Prostate gland (tissue), 2 donors: ENCODE data around the gene UGGT1. TPM values are rescaled to one million over a fixed set of nuclear protein-coding genes. Genes with fewer than 3 reads are reported as not detected.

ENCODE experiments used
- DNase-seq: peaks from one replicate; pipeline ENCODE4 v3.0.0-alpha.2; 2019; ENCODE audit warnings: low spot score
- H3K27ac ChIP-seq, 2 donors: fragments of 200-600 bp; sonication (generic); 2 replicates each; pipeline ENCODE4 v1.5.1; 2017 to 2019
- H3K27me3 ChIP-seq: fragments of 200-600 bp; sonication (generic); replicated peaks from 2 replicates; pipeline ENCODE4 v1.5.1; 2019; ENCODE audit not compliant: insufficient read depth
- H3K36me3 ChIP-seq, 2 donors: fragments of 200-600 bp; sonication (generic); 1 replicate in 1 of 2; 2 replicates in 1 of 2; pipeline versions ENCODE4 v1.5.1 to v1.8.1; 2017 to 2019
- H3K4me1 ChIP-seq: fragments of 200-600 bp; sonication (generic); replicated peaks from 2 replicates; pipeline ENCODE4 v1.5.1; 2019
- H3K4me3 ChIP-seq, 2 donors: fragments of 200-600 bp; sonication (generic); 2 replicates each; pipeline ENCODE4 v1.5.1; 2017 to 2019
- H3K9me3 ChIP-seq: fragments of 200-600 bp; sonication (generic); 2 replicates; pipeline ENCODE4 v1.5.1; 2017
- CTCF ChIP-seq, 4 experiments: fragments of 200-600 bp in 2 of 4; fragments of 450-650 bp in 2 of 4; sonication (generic) in 2 of 4; IDR thresholded peaks; 1 replicate in 3 of 4; 2 replicates in 1 of 4; pipeline ENCODE4 v1.5.1; 2016 to 2019; ENCODE audit warnings: antibody characterized with exemption in 4 of 4, mild to moderate bottlenecking in 2 of 4, moderate library complexity in 2 of 4
- POLR2A ChIP-seq: fragments of 450-650 bp; IDR thresholded peaks from one replicate; pipeline ENCODE4 v1.6.1; 2016; ENCODE audit warnings: antibody characterized with exemption, mild to moderate bottlenecking
- POLR2AphosphoS5 ChIP-seq: sonication (generic); formaldehyde crosslinking; IDR thresholded peaks from one replicate; pipeline ENCODE4 v1.6.1; 2017; ENCODE audit warnings: antibody characterized with exemption
- WGBS: methylation state at CpG from one replicate; pipeline ENCODE4 v1.1.5; 2018; 5-methylcytosine and 5-hydroxymethylcytosine counted together
- intact Hi-C: fragments of 100-400 bp; cut with DNase I; formaldehyde crosslinking; loops from one replicate; pipeline ENCODE4 v1.14.2; 2022
- total RNA-seq, 2 donors: library from RNA; depleted of rRNA; stranded (reverse); fragments of >200 nt; gene quantifications; one replicate each; pipeline ENCODE4 v1.1.0, GENCODE V29; 2016

UGGT1 gene
- total RNA-seq, 2 donors from 2014 or later = 34.7 to 45.2 TPM

- Histone ChIP-seq H3K4me3 (no peak overlapping the region), H3K36me3 (peaks cover 0 to 10% of the 10 kb centered on the region in 2 donors), H3K27me3 (no peaks in the 10 kb centered on the region), H3K27ac (no peak overlapping the region), H3K4me1 (no peaks in the 10 kb centered on the region), H3K9me3 (no peaks in the 10 kb centered on the region)
- intact Hi-C loops = loop anchor here (2.0 to 10.0 kb wide), 2 partner anchors 54 to 126 kb away; no protein-coding TSS in a partner anchor
- WGBS = 60% methylated on average over 9 of the region's 9 CpGs
- peak in 3 of 4 experiments; percentile 44 to 83 (median 65) for TF ChIP-seq CTCF (IDR thresholded peaks at IDR 0.05)
- no peak for TF ChIP-seq POLR2AphosphoS5
- peak; percentile 47 for DNase-seq
Observed at GRCh38 chr2:128178650-128179460, 87.9 kb downstream of the UGGT1 start.

- intact Hi-C loops = loop anchor here (2.0 to 10.0 kb wide), 2 partner anchors 53 to 125 kb away; no protein-coding TSS in a partner anchor
- Histone ChIP-seq H3K4me3 (no peak overlapping the region), H3K4me1 (no peaks in the 10 kb centered on the region), H3K9me3 (no peaks in the 10 kb centered on the region), H3K36me3 (peaks cover 0 to 10% of the 10 kb centered on the region in 2 donors), H3K27ac (no peak overlapping the region), H3K27me3 (no peaks in the 10 kb centered on the region)
- no peak for TF ChIP-seq POLR2AphosphoS5
- TF ChIP-seq POLR2A = no peak
- TF ChIP-seq CTCF (IDR thresholded peaks at IDR 0.05) = no peak
- WGBS = 85% methylated on average over 4 of the region's 4 CpGs
- no peak for DNase-seq
Observed at GRCh38 chr2:128179461-128179755, 88.4 kb downstream of the UGGT1 start.

GRCh38 chr2:128180031-128180430, 89.0 kb downstream of the UGGT1 start:
- no peak for TF ChIP-seq CTCF (IDR thresholded peaks at IDR 0.05)
- no peak for TF ChIP-seq POLR2A
- TF ChIP-seq POLR2AphosphoS5 = no peak
- Histone ChIP-seq H3K9me3 (no peaks in the 10 kb centered on the region), H3K27ac (no peak overlapping the region), H3K4me1 (no peaks in the 10 kb centered on the region), H3K4me3 (no peak overlapping the region), H3K36me3 (peaks cover 0 to 6% of the 10 kb centered on the region in 2 donors), H3K27me3 (no peaks in the 10 kb centered on the region)
- 83% methylated on average over 4 of the region's 4 CpGs for WGBS
- no peak for DNase-seq
- intact Hi-C loops = no loop called here

- 66% methylated on average over 6 of the region's 6 CpGs for WGBS
- DNase-seq = no peak
- Histone ChIP-seq H3K4me3 (no peak overlapping the region), H3K9me3 (no peaks in the 10 kb centered on the region), H3K27ac (no peak overlapping the region), H3K36me3 (peaks cover 0 to 3% of the 10 kb centered on the region in 2 donors), H3K4me1 (no peaks in the 10 kb centered on the region), H3K27me3 (no peaks in the 10 kb centered on the region)
- no peak for TF ChIP-seq POLR2AphosphoS5
- no peak for TF ChIP-seq CTCF (IDR thresholded peaks at IDR 0.05)
- no peak for TF ChIP-seq POLR2A
- intact Hi-C loops = no loop called here
Observed at GRCh38 chr2:128185576-128185975, 94.6 kb downstream of the UGGT1 start.
